GM21723 (cell line): Measurements from ENCODE around the gene PP2D1.
"Not testable (repeated sequence)": the region's sequence is repeated elsewhere in the genome, so short reads cannot be mapped to it uniquely, and the experiment has no call there.

Experiments used
- ATAC-seq: cut with Tn5 transposase; IDR thresholded peaks from one replicate; pipeline ENCODE4 v1.9.1; 2021; ENCODE audit warnings: mild to moderate bottlenecking, moderate library complexity; ENCODE audit not compliant: unreplicated experiment

The PP2D1 gene

DNA sequence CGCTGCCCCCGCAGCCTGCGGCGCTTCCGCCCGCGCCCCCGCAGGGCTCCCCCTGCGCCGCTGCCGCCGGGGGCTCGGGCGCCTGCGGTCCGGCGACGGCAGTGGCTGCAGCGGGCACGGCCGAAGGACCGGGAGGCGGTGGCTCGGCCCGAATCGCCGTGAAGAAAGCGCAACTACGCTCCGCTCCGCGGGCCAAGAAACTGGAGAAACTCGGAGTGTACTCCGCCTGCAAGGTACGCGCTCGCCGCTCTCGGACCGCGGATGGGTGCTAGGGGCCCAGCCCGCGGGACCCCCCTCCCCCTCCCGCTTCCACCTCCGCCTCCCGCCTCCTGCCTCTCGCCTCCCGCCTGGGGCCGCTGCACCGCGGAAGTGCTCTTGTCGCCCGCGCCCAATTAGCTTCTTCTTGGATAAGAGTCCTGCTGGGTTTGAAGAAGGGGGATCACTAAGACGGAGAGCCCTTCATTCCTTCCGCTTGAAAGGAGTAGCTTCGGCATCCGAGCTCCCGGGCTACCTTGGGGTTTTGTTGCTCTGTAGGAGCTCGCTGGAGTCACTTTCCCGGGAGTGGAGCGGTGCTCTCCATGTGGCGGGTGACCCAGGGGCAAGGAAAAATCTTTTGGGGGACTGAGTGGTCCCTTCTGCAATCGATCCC, 28.6 kb upstream of the PP2D1 start:
- peak; percentile 44 for ATAC-seq

DNA sequence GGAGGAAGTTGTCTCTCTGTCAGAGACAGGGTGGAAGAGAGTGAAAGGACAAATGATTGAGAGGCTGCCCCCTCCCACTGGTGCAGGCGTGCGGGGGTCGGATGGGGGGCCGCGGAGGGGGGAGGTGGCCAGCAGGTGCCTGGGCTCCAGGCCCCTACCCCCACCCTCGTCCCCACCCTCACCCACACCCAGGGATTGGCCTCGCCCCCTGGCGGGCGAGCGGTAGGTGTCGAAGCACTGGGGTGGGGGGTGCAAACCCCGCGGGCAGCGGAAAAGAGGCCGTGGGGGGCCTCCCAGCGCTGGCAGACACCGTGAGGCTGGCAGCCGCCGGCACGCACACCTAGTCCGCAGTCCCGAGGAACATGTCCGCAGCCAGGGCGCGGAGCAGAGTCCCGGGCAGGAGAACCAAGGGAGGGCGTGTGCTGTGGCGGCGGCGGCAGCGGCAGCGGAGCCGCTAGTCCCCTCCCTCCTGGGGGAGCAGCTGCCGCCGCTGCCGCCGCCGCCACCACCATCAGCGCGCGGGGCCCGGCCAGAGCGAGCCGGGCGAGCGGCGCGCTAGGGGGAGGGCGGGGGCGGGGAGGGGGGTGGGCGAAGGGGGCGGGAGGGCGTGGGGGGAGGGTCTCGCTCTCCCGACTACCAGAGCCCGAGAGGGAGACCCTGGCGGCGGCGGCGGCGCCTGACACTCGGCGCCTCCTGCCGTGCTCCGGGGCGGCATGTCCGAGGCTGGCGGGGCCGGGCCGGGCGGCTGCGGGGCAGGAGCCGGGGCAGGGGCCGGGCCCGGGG, 27.9 kb upstream of the PP2D1 start, which contains the start of gene KAT2B:
KAT2B (plus strand) TSS at position 682 of the 783 bp plus-strand sequence; CDS start at position 714, 32 bp downstream.
- ATAC-seq = peak; percentile 54

DNA sequence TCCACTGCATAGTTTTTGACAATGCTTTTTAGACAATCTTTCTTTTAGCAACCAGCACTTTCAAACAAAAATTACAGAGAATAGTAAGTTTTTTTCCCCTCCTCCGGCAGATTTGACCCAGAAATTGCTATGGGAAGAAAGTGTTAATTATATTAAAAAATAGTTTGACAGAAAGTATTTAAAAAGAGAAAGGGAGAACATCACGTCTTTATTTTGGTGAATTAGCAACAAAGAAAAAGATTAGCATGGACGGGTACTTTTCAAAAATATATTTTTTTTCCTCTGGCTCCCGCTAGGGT, 27.4 kb upstream of the PP2D1 start:
- ATAC-seq = no peak

DNA sequence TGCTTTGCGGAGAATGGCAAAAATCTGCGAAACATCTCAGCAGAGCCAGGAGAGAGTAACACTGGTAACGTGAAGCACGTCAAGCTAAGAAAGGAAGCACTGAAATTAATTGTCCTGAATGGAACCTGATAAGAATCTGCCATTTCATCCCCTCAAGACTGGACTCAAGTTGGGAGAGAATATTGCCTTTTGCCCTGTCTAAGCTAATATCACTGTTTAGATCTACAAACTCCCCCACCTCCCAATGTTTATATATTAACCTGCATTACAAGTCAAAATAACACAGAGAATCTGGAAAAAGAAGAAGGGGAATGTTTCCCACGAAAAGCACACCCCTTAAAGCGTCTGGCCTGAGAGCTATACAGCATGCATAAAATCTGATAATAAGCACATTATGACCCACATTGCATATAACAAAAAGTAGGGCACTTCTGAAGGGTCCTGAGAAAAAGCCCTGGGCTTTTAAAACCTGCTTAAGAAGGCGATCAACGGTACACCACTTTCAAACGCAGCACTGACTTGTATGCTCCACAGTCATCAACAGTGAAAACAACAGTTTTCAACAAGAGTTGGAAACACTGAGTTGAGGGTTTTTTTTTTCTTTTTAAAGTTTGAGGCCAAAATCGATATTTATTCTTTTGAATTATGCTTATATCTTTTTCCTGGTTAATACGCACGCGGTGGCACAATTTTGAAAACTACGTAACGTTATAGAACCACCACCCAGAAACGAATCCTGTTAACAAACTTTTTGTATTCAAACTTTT, 26.8 kb upstream of the PP2D1 start:
- no peak for ATAC-seq

DNA sequence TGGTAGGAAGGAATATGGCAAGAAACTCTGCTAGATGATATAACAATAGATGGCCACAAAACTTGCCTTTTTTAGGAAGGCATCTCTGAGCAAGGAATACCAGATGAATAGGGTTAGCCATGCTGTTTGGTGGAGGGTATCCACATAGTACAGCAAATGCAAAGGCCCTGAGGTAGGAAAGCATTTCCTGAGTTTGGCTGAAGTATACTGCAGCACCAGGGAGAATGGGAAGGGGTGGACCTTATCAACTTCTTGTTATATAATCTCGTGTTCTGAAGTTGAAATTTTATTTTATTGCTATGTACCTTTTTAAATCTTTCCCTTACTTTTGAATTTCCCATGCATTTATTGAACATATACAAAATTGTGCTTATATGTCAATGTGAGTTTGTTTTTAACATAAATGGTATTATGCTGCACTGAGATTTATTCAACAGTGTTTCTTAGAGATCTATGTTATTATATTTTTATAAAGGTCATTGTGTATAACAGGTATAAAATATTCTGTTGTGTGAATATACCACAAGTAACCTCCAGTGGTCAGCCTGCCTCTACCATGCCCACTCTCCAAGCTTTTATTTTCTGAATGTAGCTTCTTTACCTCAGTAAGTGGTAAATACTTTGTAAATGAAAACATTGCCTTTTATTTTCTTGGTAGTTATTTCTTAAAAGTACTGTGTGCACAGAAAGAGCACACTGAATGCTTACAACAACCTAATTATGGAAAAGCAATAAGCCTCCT, 25.4 kb upstream of the PP2D1 start:
- ATAC-seq = no peak

DNA sequence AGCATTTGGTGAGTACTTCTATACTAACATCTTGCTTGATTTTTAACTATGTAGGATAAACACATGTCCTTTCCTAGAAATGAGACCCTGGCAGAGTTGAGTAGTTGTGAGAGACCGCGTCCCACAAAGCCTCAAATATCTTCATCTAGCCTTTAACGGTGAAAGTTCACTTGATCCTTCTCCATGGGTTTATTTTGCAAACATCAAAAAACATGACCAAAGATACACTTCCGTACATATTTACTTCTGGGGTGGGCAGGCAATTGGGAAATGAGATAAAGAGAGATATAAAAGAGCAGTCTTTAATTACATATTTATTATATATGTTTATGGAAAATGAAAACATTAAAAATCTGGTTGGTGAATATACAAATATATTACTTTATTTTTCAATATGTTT, 23.0 kb upstream of the PP2D1 start:
- ATAC-seq = no peak

DNA sequence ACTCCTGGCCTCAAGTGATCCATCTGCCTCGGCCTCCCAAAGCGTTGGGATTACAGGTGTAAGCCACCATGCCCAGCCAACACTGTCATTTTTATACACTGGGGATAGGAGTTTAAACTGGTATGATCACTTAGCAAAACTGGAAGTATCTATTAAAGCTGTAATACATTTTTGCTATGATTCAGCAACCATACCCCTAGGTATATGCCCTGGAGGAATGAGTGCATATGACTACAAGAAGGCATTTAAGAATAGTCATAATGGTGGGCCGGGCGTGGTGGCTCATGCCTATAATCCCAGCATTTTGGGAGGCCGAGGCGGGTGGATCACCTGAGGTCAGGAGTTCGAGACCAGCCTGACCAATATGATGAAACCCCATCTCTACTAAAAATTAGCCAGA, 19.9 kb upstream of the PP2D1 start:
- not testable (repeated sequence) for ATAC-seq

DNA sequence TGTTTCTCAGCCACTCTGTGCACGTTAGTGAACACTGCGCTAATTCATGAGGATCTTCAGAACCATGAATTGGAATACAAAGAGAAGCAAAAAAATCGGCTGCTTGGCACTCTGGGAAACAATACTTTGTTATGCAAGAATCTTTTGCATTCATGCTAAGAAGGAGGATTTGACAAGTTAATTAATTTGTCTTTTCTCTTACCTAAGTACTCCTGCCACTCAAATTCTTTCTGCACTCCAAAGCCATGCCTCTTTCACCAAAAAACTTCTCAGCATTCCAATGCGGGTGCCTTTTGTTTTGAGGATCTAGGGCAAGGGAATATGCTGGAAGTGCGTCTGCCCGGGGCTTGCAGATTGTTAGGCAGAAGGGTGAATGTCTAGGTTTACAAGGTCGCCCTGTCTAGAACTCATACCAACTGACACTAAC, 16.9 kb upstream of the PP2D1 start:
- ATAC-seq = no peak

DNA sequence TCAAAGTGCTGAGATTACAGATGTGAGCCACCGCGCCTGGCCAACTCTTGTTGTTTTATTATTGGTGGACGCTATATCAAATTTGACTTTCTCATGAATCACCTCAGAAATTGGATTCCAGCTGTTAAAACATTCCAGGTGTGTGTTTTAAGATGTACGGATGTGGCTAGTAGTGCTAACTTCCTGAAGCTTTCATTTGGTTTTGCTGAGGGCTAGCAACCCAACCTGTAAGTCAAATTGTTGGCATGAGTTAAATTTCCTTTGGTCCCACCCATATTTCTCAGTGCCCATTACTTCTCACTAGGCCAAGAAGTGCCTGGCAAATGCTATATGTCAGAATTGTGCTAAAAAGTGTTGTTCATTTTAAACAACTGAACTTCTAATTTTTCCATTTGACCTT, 15.1 kb upstream of the PP2D1 start:
- no peak for ATAC-seq

DNA sequence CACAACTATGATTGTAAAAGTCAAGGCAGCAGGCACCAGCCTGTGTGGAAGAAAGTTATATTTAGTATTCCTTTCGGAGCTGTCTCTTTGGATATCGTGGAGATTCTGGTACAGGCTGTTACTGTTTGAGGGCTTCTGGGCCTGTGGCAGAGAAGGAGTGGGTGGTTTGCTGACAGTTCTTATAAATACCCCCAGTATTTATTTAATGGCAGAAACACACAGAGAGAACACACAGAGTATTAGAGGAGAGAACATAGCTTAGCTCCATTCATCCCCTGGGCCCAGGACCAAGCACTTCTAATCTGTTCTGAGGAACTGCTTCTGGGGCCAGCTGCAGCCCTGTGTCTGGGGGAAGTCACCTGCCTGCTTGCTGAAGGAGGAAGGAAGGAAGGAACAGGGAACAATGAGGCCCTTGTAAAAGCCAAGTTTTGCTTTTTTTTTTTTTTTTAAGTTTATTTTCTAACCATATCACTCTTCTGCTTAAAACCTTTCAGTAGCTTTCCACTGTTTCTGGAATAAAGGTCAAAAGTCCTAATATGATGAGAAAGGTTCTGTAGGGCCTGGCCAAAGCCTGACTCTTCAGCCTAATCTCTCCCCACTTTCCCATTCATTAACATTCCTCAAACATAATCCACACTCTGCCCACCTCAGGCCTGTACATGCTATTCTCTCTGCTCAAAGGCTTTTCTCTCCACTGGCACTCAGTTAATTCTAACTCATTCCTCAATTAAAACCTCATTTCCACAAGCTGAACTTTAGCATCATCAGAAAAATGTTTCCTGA, 11.8 kb upstream of the PP2D1 start:
- no peak for ATAC-seq

DNA sequence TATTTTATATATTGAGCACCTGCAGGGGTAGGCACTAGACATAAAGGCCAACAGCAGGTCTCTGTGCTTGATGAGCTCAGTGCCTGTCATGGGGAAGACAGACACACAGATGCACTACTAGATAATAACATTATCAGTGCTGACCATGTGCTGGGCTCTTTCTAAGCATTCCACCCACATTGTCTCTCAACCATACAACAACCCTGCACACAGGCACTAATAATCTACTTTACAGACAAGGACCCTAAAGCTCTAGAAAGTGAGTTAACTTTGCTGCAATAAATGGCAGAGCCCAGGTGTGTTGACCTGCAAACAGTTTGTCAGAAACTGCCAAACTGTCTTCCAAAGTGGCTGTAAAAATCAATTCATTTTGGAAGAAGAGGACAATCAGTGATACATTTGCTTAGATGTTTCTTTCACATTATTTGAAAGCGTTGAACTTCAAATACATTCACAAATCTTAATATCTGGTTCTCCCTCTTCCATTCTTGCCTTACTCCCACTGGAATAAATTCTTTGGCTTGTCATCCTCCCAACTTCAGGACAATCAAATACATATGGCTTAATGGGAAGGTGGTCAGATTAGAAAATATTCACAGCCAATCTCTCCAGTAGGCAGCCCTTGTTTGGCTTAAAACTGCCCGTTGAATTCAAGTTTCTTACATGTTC, 11.0 kb upstream of the PP2D1 start:
- no peak for ATAC-seq

DNA sequence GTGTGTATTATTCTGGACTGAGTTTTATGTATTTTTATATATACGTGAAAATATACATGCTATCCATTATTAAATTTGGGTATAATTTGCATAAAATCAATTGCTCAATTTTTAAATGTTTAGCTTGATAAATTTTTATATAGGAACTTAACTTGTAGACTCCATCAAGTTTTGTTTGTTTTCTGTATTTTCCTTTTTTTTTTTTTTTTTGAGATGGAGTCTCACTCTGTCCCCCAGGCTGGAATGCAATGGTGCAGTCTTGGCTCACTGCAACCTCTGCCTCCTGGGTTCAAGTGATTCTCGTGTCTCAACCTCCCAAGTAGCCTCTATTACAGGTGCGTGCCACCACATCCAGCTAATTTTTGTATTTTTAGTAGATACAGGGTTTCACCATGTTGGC, 4.0 kb upstream of the PP2D1 start:
- ATAC-seq = not testable (repeated sequence)

DNA sequence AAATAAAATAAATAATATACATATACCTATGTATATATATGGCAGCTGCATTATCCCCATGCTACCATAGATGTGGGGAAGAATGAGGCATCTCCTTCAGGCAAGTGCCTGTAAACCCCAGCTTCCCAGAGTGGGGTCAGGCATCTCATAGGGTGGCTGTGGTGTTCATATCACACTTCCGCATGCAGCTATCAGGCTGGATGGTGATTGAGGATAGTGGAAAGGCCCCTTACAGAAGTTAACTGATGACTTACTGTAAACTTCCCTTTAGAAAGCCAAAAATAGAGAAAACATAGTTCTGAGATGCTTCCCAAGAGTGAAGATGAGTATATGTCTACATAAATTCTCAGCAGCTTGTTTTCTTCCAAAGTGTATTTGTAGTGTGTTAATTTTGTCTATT, 3.5 kb upstream of the PP2D1 start:
- no peak for ATAC-seq

DNA sequence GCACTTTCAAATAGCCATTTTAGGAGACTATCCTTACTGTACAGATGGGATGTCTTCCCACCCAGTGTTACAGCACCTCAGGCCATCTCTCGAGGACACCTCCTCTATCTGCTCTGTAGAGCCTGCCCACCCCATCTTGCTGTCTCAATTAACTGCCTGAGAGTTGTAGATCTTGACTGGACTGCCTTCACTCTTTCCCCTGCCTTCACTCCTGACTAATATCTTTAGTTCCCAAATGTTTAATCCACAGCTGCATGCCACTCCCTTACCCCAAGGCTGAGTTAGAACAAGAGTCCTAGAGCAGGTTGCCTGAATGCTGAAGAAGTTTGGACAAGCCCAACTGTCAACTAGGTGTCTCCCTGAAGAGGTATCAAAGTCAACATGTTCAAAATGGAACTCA, 1.3 kb upstream of the PP2D1 start:
- no peak for ATAC-seq

DNA sequence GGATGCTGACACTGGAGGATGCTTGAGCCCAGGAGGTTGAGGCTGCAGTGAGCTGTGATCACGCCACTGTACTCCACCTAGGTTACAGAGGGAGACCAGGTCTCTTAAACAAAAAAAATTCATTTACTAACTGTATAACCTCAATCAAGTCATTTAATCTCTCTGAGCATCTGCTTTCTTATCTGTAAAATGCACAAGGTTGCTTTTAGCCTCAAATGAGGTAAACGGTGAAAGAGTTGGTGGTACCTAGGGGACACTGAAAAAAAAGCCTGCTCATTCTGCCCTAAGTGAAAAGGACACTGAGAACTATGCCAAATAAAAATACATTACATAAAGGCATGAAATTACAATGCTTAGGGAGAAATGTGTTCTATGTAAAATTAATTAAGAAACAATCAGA, 3.4 kb downstream of the PP2D1 start:
- ATAC-seq = no peak

DNA sequence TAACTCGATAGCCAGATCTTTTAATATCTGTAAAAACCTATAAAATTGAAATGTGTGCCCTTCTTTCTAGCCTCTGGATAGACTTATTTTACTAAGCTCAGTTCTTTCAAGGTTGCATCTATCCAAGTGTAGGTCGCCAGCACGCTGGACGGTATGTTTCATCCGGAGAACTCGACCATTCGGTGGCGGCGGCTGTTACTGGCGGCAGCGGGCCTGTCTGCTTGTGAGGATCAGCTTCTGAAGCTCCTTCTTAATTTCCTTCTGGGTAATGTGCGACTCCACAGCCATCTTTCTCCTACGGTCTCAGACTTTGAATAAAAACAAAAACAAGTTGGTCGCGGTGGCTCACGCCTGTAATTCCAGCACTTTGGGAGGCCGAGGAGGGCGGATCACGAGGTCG, 4.1 kb downstream of the PP2D1 start:
- no peak for ATAC-seq

DNA sequence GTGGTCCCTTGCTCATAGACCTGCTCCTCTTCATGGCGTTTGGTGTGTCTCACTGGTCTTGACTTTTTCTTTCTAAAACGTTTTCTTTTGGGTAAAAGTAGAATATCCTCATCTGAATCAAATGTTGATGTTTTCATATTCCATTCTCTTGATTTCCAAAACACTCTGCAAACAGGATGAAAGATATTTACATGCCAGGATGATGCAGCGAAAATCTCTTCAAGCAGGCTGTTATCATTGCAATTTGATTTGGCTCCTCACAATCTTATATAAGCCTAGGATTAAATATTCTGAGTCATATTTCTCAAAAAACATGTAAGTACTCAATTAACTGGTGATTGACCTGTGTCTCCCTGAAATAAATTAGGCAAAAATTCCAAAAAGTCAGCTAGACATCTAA, 10.1 kb downstream of the PP2D1 start:
- ATAC-seq = no peak

DNA sequence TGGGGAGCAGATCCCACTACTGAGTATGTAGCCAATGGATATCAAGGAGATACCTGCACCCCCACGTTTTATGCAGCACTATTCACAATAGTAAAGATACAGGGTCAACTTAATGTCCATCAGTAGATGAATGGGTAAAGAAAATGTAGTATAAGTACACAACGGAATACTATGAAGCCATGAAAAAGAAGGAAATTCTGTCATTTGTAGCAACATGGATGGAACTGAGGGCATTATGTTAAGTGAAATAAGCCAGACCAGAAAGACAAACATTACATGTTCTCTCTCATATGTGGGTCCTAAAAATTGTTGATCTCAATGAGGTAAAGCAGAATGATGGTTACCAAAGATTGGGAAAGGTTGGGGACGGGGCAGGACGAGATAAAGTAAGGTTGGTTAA, 14.6 kb downstream of the PP2D1 start:
- no peak for ATAC-seq

DNA sequence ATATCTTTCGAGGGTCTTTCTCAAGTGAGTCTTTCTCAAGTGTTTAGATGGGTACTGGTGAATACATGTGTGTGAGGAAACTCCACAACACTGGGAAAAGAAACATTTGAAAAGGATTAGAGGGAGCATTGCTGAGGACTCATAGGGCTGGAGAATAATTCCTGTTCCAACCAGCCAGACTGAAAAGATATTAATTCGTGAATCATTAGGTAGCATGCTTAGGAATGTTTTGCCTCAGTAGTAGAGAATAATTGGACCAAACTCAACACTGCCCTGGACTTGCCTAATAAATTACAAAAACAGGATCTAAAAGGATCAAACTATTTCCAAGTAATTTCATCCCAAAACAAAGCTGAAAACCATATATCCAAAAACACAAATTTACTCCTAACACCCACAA, 17.3 kb downstream of the PP2D1 start:
- ATAC-seq = no peak

DNA sequence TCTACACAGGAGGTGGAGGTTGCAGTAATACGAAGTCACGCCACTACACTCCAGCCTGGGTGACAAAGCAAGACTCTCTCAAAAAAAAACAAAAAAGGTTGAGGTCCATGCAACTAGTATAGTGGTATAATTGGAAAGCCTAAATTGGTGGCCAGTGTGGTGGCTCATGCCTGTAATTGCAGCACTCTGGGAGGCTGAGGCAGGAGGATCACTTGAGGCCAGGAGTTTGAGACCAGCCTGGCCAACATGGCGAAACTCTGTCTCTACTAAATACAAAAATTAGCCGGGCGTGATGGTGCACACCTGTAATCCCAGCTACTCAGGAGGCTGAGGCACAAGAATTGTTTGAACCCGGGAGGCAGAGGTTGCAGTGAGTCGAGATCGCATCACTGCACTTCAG, 23.2 kb downstream of the PP2D1 start:
- ATAC-seq = not testable (repeated sequence)
